Measurements from ENCODE around the gene SH2D3C.

SH2D3C gene

DNA sequence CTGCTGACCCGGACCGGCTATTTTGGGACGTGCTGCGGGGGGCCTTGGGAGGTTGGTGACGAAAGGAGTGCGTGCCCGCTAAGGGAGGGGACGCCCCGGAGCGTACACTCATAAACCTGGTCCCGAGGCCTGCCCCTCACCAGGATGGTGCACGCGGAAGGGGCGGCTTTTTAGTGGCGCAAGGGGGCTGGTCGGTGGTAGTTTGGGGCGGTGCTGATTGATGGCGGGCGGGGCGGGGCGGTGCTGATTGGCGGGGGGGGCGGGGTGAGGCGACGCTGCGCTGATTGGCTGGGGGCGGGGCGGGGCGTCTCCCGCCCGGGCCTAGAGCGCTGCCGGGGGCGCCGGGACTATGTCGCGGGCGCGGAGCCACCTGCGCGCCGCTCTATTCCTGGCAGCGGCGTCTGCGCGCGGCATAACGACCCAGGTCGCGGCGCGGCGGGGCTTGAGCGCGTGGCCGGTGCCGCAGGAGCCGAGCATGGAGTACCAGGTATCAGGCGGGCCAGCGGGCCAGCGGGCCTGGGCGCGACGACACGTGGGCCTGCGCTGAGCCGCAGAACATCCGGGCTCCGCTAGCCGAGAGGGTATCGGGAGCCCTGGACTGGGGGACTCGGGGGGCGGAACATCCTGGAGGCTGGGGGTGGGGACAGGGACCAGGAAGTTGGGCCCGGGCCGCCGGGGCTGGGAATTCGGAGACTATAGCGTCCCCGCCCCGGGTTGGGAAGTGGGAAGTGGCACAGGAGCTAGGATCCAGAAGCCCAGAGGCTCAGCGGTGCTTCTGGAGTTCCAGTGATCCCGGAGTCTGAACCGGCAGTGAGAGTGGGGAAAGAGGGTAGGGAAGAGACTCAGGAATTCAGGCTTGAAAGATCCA lies 24.3 kb upstream of the SH2D3C start, which contains the start of gene FPGS:
TSS of gene FPGS (plus strand) at position 307 of the 868 bp plus-strand sequence. CDS start at position 350, 43 bp downstream.
- Histone ChIP-seq H3K4me1 (ENCODE audit: control insufficient read depth, low read length) (peaks cover 31% of the 10 kb centered on the region), H3K36me3 (ENCODE audit: control insufficient read depth, low read length) (peaks cover 28% of the 10 kb centered on the region), H3K9me2 (replicated peaks; ENCODE audit: control insufficient read depth, low read length) (no peaks in the 10 kb centered on the region), H3K4me2 (ENCODE audit: low read length) (peak within 1 kb of the TSS; percentile 97), H4K20me1 (ENCODE audit: control insufficient read depth, insufficient read depth, low read depth, low read length) (peaks cover 6% of the 10 kb centered on the region; the same call in 1 of the 2 replicates), H3F3A (ENCODE audit: control insufficient read depth, insufficient read depth) (peaks cover 10% of the 10 kb centered on the region), H3K27ac (ENCODE audit: low read depth, low read length) (peak within 1 kb of the TSS; percentile 66), H3K9me3 (ENCODE audit: control insufficient read depth, insufficient read depth, low read length) (no peaks in the 10 kb centered on the region), H3K79me2 (ENCODE audit: control insufficient read depth, low read length) (peaks cover 36% of the 10 kb centered on the region), H3K27me3 (ENCODE audit: control insufficient read depth, low read length) (no peaks in the 10 kb centered on the region), H3K4me3 (ENCODE audit: low read length) (peak within 1 kb of the TSS; percentile 91)
- TF ChIP-seq EZH2phosphoT487 (IDR thresholded peaks at IDR 0.05; ENCODE audit: borderline replicate concordance, low read length) = no peak
- TF ChIP-seq, protein P1, sequence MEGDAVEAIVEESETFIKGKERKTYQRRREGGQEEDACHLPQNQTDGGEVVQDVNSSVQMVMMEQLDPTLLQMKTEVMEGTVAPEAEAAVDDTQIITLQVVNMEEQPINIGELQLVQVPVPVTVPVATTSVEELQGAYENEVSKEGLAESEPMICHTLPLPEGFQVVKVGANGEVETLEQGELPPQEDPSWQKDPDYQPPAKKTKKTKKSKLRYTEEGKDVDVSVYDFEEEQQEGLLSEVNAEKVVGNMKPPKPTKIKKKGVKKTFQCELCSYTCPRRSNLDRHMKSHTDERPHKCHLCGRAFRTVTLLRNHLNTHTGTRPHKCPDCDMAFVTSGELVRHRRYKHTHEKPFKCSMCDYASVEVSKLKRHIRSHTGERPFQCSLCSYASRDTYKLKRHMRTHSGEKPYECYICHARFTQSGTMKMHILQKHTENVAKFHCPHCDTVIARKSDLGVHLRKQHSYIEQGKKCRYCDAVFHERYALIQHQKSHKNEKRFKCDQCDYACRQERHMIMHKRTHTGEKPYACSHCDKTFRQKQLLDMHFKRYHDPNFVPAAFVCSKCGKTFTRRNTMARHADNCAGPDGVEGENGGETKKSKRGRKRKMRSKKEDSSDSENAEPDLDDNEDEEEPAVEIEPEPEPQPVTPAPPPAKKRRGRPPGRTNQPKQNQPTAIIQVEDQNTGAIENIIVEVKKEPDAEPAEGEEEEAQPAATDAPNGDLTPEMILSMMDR (IDR thresholded peaks at IDR 0.05; ENCODE audit: low read depth, low read length, poor library complexity, severe bottlenecking) = no peak

DNA sequence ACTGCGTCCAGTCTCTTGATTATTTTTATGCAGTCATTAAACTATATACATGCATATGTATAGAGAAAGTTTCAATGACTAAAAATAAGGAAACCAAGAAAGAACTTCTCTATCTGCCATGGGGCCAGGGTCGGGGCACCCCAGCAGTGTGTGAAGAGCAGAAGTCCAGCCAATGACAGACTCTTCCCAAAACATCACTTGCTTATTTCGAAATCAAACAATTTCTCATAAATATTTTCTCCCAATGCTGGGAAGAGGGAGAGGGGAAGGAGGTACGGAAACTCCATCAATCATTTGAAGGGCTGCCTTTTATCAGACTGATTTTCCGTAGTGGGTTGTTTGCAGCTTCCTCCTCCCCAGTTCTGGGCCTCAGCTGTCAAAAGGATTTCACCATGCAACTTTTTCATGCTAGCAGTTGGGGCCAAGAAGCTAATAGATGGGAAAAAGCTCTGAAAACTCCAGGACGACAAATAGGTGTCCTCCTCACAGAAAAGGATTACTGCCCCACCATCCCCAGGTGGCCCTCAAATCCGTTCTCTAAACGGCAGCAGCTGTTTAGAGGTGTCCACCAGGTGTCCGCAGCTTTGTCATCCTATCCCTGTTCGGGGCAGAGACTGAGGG lies 23.6 kb upstream of the SH2D3C start:
- TF ChIP-seq, protein P1 (IDR thresholded peaks at IDR 0.05; ENCODE audit: low read depth, low read length, poor library complexity, severe bottlenecking) = peak; percentile 27
- TF ChIP-seq EZH2phosphoT487 (IDR thresholded peaks at IDR 0.05; ENCODE audit: borderline replicate concordance, low read length) = no peak
- Histone ChIP-seq H3K79me2 (ENCODE audit: control insufficient read depth, low read length) (peaks cover 36% of the 10 kb centered on the region), H3F3A (ENCODE audit: control insufficient read depth, insufficient read depth) (peaks cover 17% of the 10 kb centered on the region), H4K20me1 (ENCODE audit: control insufficient read depth, insufficient read depth, low read depth, low read length) (peaks cover 6% of the 10 kb centered on the region; the same call in 1 of the 2 replicates), H3K36me3 (ENCODE audit: control insufficient read depth, low read length) (peaks cover 21% of the 10 kb centered on the region), H3K27ac (ENCODE audit: low read depth, low read length) (peak overlapping the region; percentile 66), H3K9me2 (replicated peaks; ENCODE audit: control insufficient read depth, low read length) (no peaks in the 10 kb centered on the region), H3K27me3 (ENCODE audit: control insufficient read depth, low read length) (no peaks in the 10 kb centered on the region), H3K4me1 (ENCODE audit: control insufficient read depth, low read length) (peaks cover 39% of the 10 kb centered on the region), H3K9me3 (ENCODE audit: control insufficient read depth, insufficient read depth, low read length) (no peaks in the 10 kb centered on the region), H3K4me2 (ENCODE audit: low read length) (peak overlapping the region; percentile 97), H3K4me3 (ENCODE audit: low read length) (peak overlapping the region; percentile 91)

DNA sequence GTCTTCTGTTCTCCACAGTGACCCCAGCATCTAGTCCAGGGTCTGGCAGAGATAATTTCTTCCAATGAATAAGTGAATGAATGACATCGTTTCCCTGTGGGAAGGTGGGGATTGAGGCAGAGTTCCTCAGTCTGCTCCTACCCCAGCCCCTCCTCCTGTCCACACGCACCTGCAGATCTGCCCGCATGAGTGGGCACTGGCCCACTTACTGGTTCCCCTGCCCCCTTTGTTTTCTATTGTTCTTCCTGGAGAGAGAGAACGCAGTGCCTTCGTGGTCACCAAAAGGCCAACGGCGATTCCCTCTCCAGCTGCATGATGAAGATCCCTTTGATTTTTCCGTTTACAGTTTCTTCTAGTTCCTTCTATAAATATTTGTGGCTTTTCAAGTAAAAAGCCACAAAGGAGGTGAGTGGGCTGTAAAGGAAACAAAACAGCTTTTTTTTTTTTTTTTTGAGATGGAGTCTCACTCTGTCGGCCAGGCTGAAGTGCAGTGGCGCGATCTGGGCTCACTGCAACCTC lies 18.4 kb upstream of the SH2D3C start:
- Histone ChIP-seq H3K79me2 (ENCODE audit: control insufficient read depth, low read length) (no peaks in the 10 kb centered on the region), H3K36me3 (ENCODE audit: control insufficient read depth, low read length) (peaks cover 17% of the 10 kb centered on the region), H3K4me1 (ENCODE audit: control insufficient read depth, low read length) (peaks cover 50% of the 10 kb centered on the region), H3K4me3 (ENCODE audit: low read length) (peak overlapping the region; percentile 45), H3K27ac (ENCODE audit: low read depth, low read length) (peak overlapping the region; percentile 81), H3K9me2 (replicated peaks; ENCODE audit: control insufficient read depth, low read length) (no peaks in the 10 kb centered on the region), H3K9me3 (ENCODE audit: control insufficient read depth, insufficient read depth, low read length) (no peaks in the 10 kb centered on the region), H4K20me1 (ENCODE audit: control insufficient read depth, insufficient read depth, low read depth, low read length) (no peaks in the 10 kb centered on the region), H3K27me3 (ENCODE audit: control insufficient read depth, low read length) (no peaks in the 10 kb centered on the region), H3K4me2 (ENCODE audit: low read length) (peak overlapping the region; percentile 57), H3F3A (ENCODE audit: control insufficient read depth, insufficient read depth) (peaks cover 44% of the 10 kb centered on the region)
- no peak for TF ChIP-seq EZH2phosphoT487 (IDR thresholded peaks at IDR 0.05; ENCODE audit: borderline replicate concordance, low read length)
- TF ChIP-seq, protein P1 (IDR thresholded peaks at IDR 0.05; ENCODE audit: low read depth, low read length, poor library complexity, severe bottlenecking) = no peak

Data from DOHH2 (cell line).